ENCODE data around the gene SRMS.
A peak's percentile ranks its signal among the peaks of the same experiment; 100 is the strongest.

The SRMS gene

GRCh38 chr20:63586797-63587196 is 39.2 kb upstream of the SRMS start:
- DNase-seq (ENCODE audit: low read depth): no peak
- no peak for TF ChIP-seq CTCF (IDR thresholded peaks at IDR 0.05; ENCODE audit: insufficient read depth, low read depth, low read length, missing control alignments)
- H3K4me3 ChIP-seq (ENCODE audit: low read depth, low read length): no peak overlapping the region

- no peak for TF ChIP-seq CTCF (IDR thresholded peaks at IDR 0.05; ENCODE audit: insufficient read depth, low read depth, low read length, missing control alignments)
- no peak overlapping the region for H3K4me3 ChIP-seq (ENCODE audit: low read depth, low read length)
- no peak for DNase-seq (ENCODE audit: low read depth)
Observed at GRCh38 chr20:63585616-63586565, 38.3 kb upstream of the SRMS start.

GRCh38 chr20:63582382-63583063 is 35.0 kb upstream of the SRMS start:
- H3K4me3 ChIP-seq (ENCODE audit: low read depth, low read length): no peak overlapping the region
- no peak for TF ChIP-seq CTCF (IDR thresholded peaks at IDR 0.05; ENCODE audit: insufficient read depth, low read depth, low read length, missing control alignments)
- DNase-seq (ENCODE audit: low read depth): no peak

GRCh38 chr20:63580796-63581461 is 33.4 kb upstream of the SRMS start:
- peak; percentile 77 for TF ChIP-seq CTCF (IDR thresholded peaks at IDR 0.05; ENCODE audit: insufficient read depth, low read depth, low read length, missing control alignments)
- DNase-seq (ENCODE audit: low read depth): peak; percentile 80
- no peak overlapping the region for H3K4me3 ChIP-seq (ENCODE audit: low read depth, low read length)

- TF ChIP-seq CTCF (IDR thresholded peaks at IDR 0.05; ENCODE audit: insufficient read depth, low read depth, low read length, missing control alignments): no peak
- no peak overlapping the region for H3K4me3 ChIP-seq (ENCODE audit: low read depth, low read length)
- DNase-seq (ENCODE audit: low read depth): no peak
Observed at GRCh38 chr20:63579017-63579694, 31.6 kb upstream of the SRMS start.

- no peak for TF ChIP-seq CTCF (IDR thresholded peaks at IDR 0.05; ENCODE audit: insufficient read depth, low read depth, low read length, missing control alignments)
- H3K4me3 ChIP-seq (ENCODE audit: low read depth, low read length): no peak overlapping the region
- DNase-seq (ENCODE audit: low read depth): no peak
Observed at GRCh38 chr20:63578224-63579016, 30.9 kb upstream of the SRMS start.

Measured in GM12865 (cell line).